Nephron (organoid): ENCODE measurements around the gene HECTD1.
"Not testable (repeated sequence)": the region's sequence is repeated elsewhere in the genome, so short reads cannot be mapped to it uniquely, and the experiment has no call there.

Source experiments
- H3K27ac Mint-ChIP-seq, 3 experiments: 2 replicates each; pipeline ENCODE4 v1.8.0; 2020; ENCODE audit warnings: mixed read lengths in 3 of 3, mild to moderate bottlenecking in 2 of 3, moderate library complexity in 1 of 3
- H3K27me3 Mint-ChIP-seq: 2 replicates; pipeline ENCODE4 v1.8.0; 2021; ENCODE audit warnings: low read depth, mild to moderate bottlenecking, moderate library complexity, mixed read lengths
- H3K36me3 Mint-ChIP-seq: 2 replicates; pipeline ENCODE4 v1.8.0; 2020; ENCODE audit warnings: low read depth, mixed read lengths
- H3K4me1 Mint-ChIP-seq: 2 replicates; pipeline ENCODE4 v1.8.0; 2020; ENCODE audit warnings: mixed read lengths
- H3K4me3 Mint-ChIP-seq, 3 experiments: 2 replicates each; pipeline ENCODE4 v1.8.0; 2020; ENCODE audit warnings: mild to moderate bottlenecking in 3 of 3, mixed read lengths in 3 of 3, moderate library complexity in 2 of 3
- H3K9me3 Mint-ChIP-seq: 2 replicates; pipeline ENCODE4 v1.8.0; 2020; ENCODE audit warnings: mixed read lengths
- CTCF ChIP-seq, 3 experiments: fragments of 200-600 bp; sonication (generic); IDR thresholded peaks; one replicate each; pipeline ENCODE4 v1.5.0; 2021; ENCODE audit warnings: antibody characterized with exemption in 3 of 3; ENCODE audit not compliant: unreplicated experiment in 3 of 3

Gene HECTD1

GRCh38 chr14:31207755-31208545, at the start of gene HECTD1:
TSS of gene HECTD1 (minus strand) at chr14:31207793. CDS start at chr14:31205936, 1,857 bp downstream.
- peak; percentile 86 to 92 (median 89) for TF ChIP-seq CTCF (IDR thresholded peaks at IDR 0.05; ENCODE audit: unreplicated experiment in 3 of 3)
- H3K36me3 Mint-ChIP-seq: peaks cover 20% of the 10 kb centered on the region
- H3K9me3 Mint-ChIP-seq: no peaks in the 10 kb centered on the region
- peak within 1 kb of the TSS; percentile 92 to 99 (median 98) for H3K4me3 Mint-ChIP-seq
- H3K4me1 Mint-ChIP-seq: peaks cover 25% of the 10 kb centered on the region
- peak within 1 kb of the TSS; percentile 100 for H3K27ac Mint-ChIP-seq
- H3K27me3 Mint-ChIP-seq: peaks cover 4% of the 10 kb centered on the region

- Mint-ChIP-seq H3K4me1 (peaks cover 13% of the 10 kb centered on the region), H3K36me3 (no peaks in the 10 kb centered on the region), H3K9me3 (no peaks in the 10 kb centered on the region), H3K4me3 (no peak overlapping the region), H3K27ac (no peak overlapping the region), H3K27me3 (no peaks in the 10 kb centered on the region)
- TF ChIP-seq CTCF (IDR thresholded peaks at IDR 0.05; ENCODE audit: unreplicated experiment in 3 of 3): no peak
These were observed 49.6 kb upstream of the HECTD1 start for GRCh38 chr14:31257244-31257553.

DNA sequence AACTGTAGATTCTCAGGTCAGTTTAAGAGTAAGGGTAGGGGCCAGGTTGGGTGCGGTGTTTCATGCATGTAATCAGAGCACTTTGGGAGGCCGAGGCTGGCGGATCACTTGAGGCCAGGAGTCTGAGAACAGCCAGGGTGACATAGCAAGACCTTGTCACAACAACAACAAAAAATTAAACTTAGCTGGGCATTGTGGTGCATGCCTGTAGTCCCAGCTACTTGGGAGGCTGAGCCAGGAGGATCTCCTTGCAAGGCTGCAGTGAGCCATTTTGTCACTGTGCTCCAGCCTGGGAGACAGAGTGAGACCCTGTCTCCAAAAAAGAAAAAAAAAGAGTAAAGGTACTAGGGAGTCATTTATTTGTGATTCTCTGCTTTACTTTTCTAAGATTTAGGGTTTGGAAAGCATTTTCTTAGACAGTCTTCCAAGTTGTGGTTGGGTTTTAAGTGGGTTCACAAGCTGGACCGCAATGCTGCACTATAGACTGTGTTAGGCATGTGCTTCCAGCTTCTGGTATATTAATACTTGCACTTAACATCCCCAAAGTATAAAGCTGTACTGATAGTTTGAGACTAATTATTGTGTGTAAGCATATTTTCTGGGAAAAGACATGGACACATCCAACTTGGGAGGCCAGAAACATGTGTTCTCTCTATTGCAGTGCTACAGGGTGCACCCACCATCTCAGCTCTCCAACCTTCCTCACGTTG, 49.1 kb upstream of the HECTD1 start:
- no peaks in the 10 kb centered on the region for H3K36me3 Mint-ChIP-seq
- no peak overlapping the region for H3K4me3 Mint-ChIP-seq
- no peak for TF ChIP-seq CTCF (IDR thresholded peaks at IDR 0.05; ENCODE audit: unreplicated experiment in 3 of 3)
- no peaks in the 10 kb centered on the region for H3K27me3 Mint-ChIP-seq
- H3K27ac Mint-ChIP-seq: no peak overlapping the region
- H3K9me3 Mint-ChIP-seq: no peaks in the 10 kb centered on the region
- peaks cover 8% of the 10 kb centered on the region for H3K4me1 Mint-ChIP-seq

DNA sequence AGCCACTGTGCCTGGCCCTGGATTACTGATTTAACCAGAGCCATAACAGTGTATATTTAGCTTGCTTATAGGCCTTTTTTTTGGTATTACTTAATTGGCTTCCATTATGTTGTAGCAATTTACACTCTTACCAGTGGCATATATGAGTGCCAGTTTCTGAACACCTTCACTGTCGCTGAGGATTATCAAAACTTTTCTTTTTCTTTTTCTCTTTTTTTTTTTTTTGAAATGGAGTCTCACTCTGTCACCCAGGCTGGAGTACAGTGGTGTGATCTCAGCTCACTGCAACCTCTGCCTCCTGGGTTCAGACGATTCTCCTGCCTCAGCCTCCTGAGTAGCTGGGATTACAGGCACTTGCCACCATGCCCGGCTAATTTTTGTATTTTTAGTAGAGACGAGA, 48.3 kb upstream of the HECTD1 start:
- not testable (repeated sequence) for H3K36me3 Mint-ChIP-seq, H3K27ac Mint-ChIP-seq, H3K4me3 Mint-ChIP-seq, H3K9me3 Mint-ChIP-seq, H3K4me1 Mint-ChIP-seq, H3K27me3 Mint-ChIP-seq

DNA sequence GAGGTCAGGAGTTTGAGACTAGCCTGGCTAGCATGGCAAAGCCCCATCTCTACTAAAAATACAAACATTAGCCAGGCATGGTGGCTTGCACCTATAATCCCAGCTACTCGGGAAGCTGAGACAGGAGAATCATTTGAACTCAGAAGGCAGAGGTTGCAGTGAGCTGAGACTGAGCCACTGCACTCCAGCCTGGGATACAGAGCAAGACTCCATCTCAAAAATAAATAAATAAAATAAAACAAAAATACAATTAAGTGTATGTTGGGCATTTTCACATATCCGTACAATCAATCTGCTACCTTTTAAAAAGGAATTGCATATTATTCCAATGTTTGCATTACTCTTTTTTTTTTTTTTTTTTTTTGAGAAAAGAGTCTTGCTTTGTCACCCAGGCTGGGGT, 47.7 kb upstream of the HECTD1 start:
- no peak for TF ChIP-seq CTCF (IDR thresholded peaks at IDR 0.05; ENCODE audit: unreplicated experiment in 3 of 3)
- Mint-ChIP-seq H3K36me3 (no peaks in the 10 kb centered on the region), H3K27me3 (no peaks in the 10 kb centered on the region), H3K4me3 (no peak overlapping the region), H3K9me3 (no peaks in the 10 kb centered on the region), H3K27ac (no peak overlapping the region), H3K4me1 (no peaks in the 10 kb centered on the region)

DNA sequence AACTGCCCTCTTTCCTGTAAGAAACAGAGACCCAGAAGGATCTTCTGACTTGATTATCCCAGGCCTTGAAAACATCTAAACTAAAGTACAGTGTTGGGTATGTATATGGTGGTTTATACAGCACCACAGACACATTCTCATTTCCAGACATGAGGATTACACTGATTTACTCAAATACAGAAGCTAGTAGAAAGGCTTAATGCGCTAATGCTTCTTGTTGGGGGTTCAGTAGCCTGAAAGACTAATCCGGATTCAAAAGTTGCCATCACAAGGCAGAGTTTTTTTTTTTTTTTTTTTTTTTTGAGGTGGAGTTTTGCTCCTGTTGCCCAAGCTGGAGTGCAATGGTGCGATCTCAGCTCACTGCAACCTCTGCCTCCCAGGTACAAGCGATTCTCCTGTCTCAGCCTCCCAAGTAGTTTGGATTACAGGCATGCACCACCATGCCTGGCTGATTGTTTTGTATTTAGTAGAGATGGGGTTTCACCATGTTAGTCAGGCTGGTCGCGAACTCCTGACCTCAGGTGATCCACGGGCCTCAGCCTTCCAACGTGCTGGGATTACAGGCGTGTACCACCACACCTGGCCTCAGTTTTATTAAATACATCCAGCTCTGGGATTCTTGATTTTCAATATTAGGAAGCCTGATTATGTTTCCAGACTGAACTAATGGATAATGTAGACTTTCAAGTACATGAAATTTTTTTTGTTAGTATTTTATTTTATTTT, 46.3 kb upstream of the HECTD1 start:
- Mint-ChIP-seq H3K27ac (no peak overlapping the region), H3K36me3 (no peaks in the 10 kb centered on the region), H3K4me3 (no peak overlapping the region), H3K9me3 (no peaks in the 10 kb centered on the region), H3K4me1 (no peaks in the 10 kb centered on the region), H3K27me3 (no peaks in the 10 kb centered on the region)
- no peak for TF ChIP-seq CTCF (IDR thresholded peaks at IDR 0.05; ENCODE audit: unreplicated experiment in 3 of 3)
